Esophagus squamous epithelium (tissue), 4 donors: ENCODE data around the gene CITED2.

ENCODE experiments used
- POLR2A ChIP-seq, 4 donors: fragments of 450-650 bp; IDR thresholded peaks; one replicate each; pipeline ENCODE4 v1.6.1; 2017; ENCODE audit warnings: antibody characterized with exemption in 4 of 4, mild to moderate bottlenecking in 4 of 4, moderate library complexity in 3 of 4
- TF ChIP-seq, protein P1 (sequence below), 6 experiments: fragments of 450-650 bp in 4 of 6; fragments of 200-600 bp in 2 of 6; sonication (generic) in 2 of 6; IDR thresholded peaks; one replicate each; pipeline ENCODE4 v1.5.1; 2016 to 2019; ENCODE audit warnings: antibody characterized with exemption in 6 of 6, mild to moderate bottlenecking in 4 of 6, moderate library complexity in 4 of 6

DNA sequence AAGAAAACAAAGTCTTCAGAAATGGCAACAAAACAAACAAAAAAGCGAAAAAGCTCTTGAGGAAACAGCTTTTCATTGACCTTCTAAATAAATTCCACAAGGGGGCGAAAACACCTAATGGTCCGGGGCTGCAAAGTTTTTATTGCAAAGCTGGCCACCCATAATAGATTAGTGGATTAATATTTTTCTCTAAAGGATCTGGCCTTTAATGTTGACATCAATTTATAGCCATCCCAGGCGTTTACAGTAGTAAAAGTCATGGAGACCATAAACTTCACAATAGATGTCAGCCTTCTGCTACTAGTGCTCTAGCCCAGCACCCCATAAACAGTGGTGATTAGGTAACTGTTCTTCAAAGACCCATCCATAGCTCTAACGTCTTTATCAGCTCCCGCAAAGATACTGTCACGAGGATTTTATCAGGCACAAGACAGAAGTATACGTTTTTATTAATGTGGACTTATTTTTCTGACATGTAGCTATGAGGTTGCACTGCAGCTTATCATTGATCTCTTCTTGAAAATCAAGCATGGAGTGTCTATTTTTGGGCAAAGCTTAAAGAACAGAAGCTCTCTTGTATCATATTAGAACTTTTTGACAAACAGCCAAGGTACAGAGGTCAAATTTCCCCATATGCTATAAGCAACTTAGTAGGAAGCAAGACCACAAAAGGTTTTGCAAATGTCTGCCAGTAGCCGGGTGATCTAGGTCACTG, 4.7 kb downstream of the CITED2 start:
- TF ChIP-seq POLR2A (IDR thresholded peaks at IDR 0.05), result no peak
- TF ChIP-seq, protein P1, sequence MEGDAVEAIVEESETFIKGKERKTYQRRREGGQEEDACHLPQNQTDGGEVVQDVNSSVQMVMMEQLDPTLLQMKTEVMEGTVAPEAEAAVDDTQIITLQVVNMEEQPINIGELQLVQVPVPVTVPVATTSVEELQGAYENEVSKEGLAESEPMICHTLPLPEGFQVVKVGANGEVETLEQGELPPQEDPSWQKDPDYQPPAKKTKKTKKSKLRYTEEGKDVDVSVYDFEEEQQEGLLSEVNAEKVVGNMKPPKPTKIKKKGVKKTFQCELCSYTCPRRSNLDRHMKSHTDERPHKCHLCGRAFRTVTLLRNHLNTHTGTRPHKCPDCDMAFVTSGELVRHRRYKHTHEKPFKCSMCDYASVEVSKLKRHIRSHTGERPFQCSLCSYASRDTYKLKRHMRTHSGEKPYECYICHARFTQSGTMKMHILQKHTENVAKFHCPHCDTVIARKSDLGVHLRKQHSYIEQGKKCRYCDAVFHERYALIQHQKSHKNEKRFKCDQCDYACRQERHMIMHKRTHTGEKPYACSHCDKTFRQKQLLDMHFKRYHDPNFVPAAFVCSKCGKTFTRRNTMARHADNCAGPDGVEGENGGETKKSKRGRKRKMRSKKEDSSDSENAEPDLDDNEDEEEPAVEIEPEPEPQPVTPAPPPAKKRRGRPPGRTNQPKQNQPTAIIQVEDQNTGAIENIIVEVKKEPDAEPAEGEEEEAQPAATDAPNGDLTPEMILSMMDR (IDR thresholded peaks at IDR 0.05), result peak; percentile 70 to 80 (median 77)
